HL-60/S4 (cell line): ENCODE data around the gene EXOC4.

Experiments
- in situ Hi-C: fragments of 300-500 bp; cut with MboI; formaldehyde crosslinking; loops from 2 replicates; pipeline ENCODE4 v1.14.3; 2022; ENCODE audit warnings: low sequenced_read_pairs

The EXOC4 gene

GRCh38 chr7:133360201-133360600 is 107.3 kb downstream of the EXOC4 start:
- in situ Hi-C loops: no loop called here

- in situ Hi-C loops: no loop called here
Observed at GRCh38 chr7:133361806-133362205, 108.9 kb downstream of the EXOC4 start.

- in situ Hi-C loops: no loop called here
Observed at GRCh38 chr7:133364959-133365690, 112.2 kb downstream of the EXOC4 start.

- in situ Hi-C loops: no loop called here
Observed at GRCh38 chr7:133365917-133366316, 113.0 kb downstream of the EXOC4 start.

- in situ Hi-C loops: no loop called here
Observed at GRCh38 chr7:133367561-133367960, 114.7 kb downstream of the EXOC4 start.

GRCh38 chr7:133369130-133369529 is 116.3 kb downstream of the EXOC4 start:
- in situ Hi-C loops: no loop called here

- in situ Hi-C loops: no loop called here
Observed at GRCh38 chr7:133371616-133372015, 118.7 kb downstream of the EXOC4 start.

- in situ Hi-C loops: no loop called here
Observed at GRCh38 chr7:133372337-133372736, 119.5 kb downstream of the EXOC4 start.

- in situ Hi-C loops: no loop called here
Observed at GRCh38 chr7:133376514-133376913, 123.6 kb downstream of the EXOC4 start.

GRCh38 chr7:133381965-133382364 is 129.1 kb downstream of the EXOC4 start:
- in situ Hi-C loops: no loop called here

- in situ Hi-C loops: no loop called here
Observed at GRCh38 chr7:133382775-133383559, 130.1 kb downstream of the EXOC4 start.

GRCh38 chr7:133386205-133386604 is 133.3 kb downstream of the EXOC4 start:
- in situ Hi-C loops: no loop called here

GRCh38 chr7:133389727-133390126 is 136.8 kb downstream of the EXOC4 start:
- in situ Hi-C loops: no loop called here

- in situ Hi-C loops: no loop called here
Observed at GRCh38 chr7:133391206-133391605, 138.3 kb downstream of the EXOC4 start.

GRCh38 chr7:133394369-133394768 is 141.5 kb downstream of the EXOC4 start:
- in situ Hi-C loops: no loop called here

GRCh38 chr7:133395551-133395950 is 142.7 kb downstream of the EXOC4 start:
- in situ Hi-C loops: no loop called here

- in situ Hi-C loops: no loop called here
Observed at GRCh38 chr7:133398506-133398905, 145.6 kb downstream of the EXOC4 start.

GRCh38 chr7:133401225-133401624 is 148.3 kb downstream of the EXOC4 start:
- in situ Hi-C loops: no loop called here

- in situ Hi-C loops: no loop called here
Observed at GRCh38 chr7:133408212-133408611, 155.3 kb downstream of the EXOC4 start.

- in situ Hi-C loops: no loop called here
Observed at GRCh38 chr7:133409421-133409820, 156.5 kb downstream of the EXOC4 start.

- in situ Hi-C loops: no loop called here
Observed at GRCh38 chr7:133409966-133410365, 157.1 kb downstream of the EXOC4 start.

GRCh38 chr7:133411395-133411794 is 158.5 kb downstream of the EXOC4 start:
- in situ Hi-C loops: no loop called here
